ENCODE data around the gene UAP1L1. TPM values are rescaled to one million over a fixed set of nuclear protein-coding genes. Genes with fewer than 3 reads are reported as not detected.

UAP1L1 gene
- total and polyA plus RNA-seq, 9 of the 15 experiments (the other 6 are each of a cell fraction or from before 2014, with no cell fraction given): 0.20 to 8.6 (median 3.7) TPM

GRCh38 chr9:137046088-137046787, 31.1 kb upstream of the UAP1L1 start, which contains the start of gene NPDC1 (continued):
- TF ChIP-seq ELK1 (CRISPR knock-in tag; IDR thresholded peaks at IDR 0.05) (no peak), POLR2B (IDR thresholded peaks at IDR 0.05; ENCODE audit: low read depth, partially characterized antibody) (no peak), HSF4 (CRISPR knock-in tag; IDR thresholded peaks at IDR 0.05; ENCODE audit: borderline replicate concordance) (no peak), USF1 (CRISPR knock-in tag; IDR thresholded peaks at IDR 0.05) (peak; percentile 35; the same call in 1 of the 2 replicates), NFIX (CRISPR knock-in tag; IDR thresholded peaks at IDR 0.05; ENCODE audit: low read depth) (no peak), MAX (CRISPR knock-in tag; IDR thresholded peaks at IDR 0.05) (0 out of 2 replicates have a peak, but pooled peaks have one; percentile 37), HDAC1 (IDR thresholded peaks at IDR 0.05) (peak in 1 of 2 experiments; percentile 63; a peak in 2 of 4 replicates), E2F6 (IDR thresholded peaks at IDR 0.05; ENCODE audit: borderline replicate concordance in 1 of 2, extremely low read depth in 1 of 2, insufficient read depth in 1 of 2, insufficient read length in 1 of 2, low read depth in 1 of 2, low read length in 1 of 2, poor library complexity in 1 of 2, severe bottlenecking in 1 of 2) (no peak), RBBP5 (IDR thresholded peaks at IDR 0.05; ENCODE audit: borderline replicate concordance, insufficient read depth, low read length, poor library complexity, severe bottlenecking) (no peak), ZNF174 (CRISPR knock-in tag; IDR thresholded peaks at IDR 0.05) (no peak), CTCFL (IDR thresholded peaks at IDR 0.05; ENCODE audit: borderline replicate concordance, insufficient read depth, low read depth, low read length, poor library complexity, severe bottlenecking) (peak; percentile 77), ZKSCAN3 (CRISPR knock-in tag; IDR thresholded peaks at IDR 0.05) (no peak), ZNF224 (CRISPR knock-in tag; IDR thresholded peaks at IDR 0.05) (no peak), MLLT1 (IDR thresholded peaks at IDR 0.05) (0 out of 4 replicates have a peak, but pooled peaks of 1 of the 2 experiments have one; percentile 11), ATF4 (CRISPR knock-in tag; IDR thresholded peaks at IDR 0.05) (no peak), NRF1 (conservative IDR thresholded peaks at IDR 0.05 in 1 of 2, IDR thresholded peaks at IDR 0.05 in 1 of 2) (peak; percentile 63 to 73)

Data from K562 (cell line).